Myocyte (in vitro differentiated cells): ENCODE results near the gene IRX4. TPM values are rescaled to one million over a fixed set of nuclear protein-coding genes. Genes with fewer than 3 reads are reported as not detected.

Experiments
- DNase-seq: peaks from one replicate; pipeline ENCODE4 v3.0.0-alpha.2; 2012; ENCODE audit warnings: low read depth
- polyA plus RNA-seq: library from polyadenylated mRNA; unstranded; fragments of >200 nt; gene quantifications from one replicate; pipeline ENCODE4 v1.2.1, GENCODE V29; 2012; ENCODE audit warnings: missing spikeins
- total RNA-seq: library from RNA; depleted of rRNA; stranded (reverse); fragments of >200 nt; gene quantifications from 2 replicates; pipeline ENCODE4 v1.2.3, GENCODE V29; 2014

Gene IRX4
- not detected in 2 replicates for total RNA-seq
- polyA plus RNA-seq, result not detected

- DNase-seq, result no peak
Measured at GRCh38 chr5:1882337-1883119, at the start of gene IRX4. IRX4 (minus strand) TSS chr5:1882925; CDS start chr5:1882647, 278 bp downstream.

- DNase-seq, result no peak
Measured at GRCh38 chr5:1931604-1932231, 49.0 kb upstream of the IRX4 start.

GRCh38 chr5:1930880-1931603, 48.3 kb upstream of the IRX4 start:
- DNase-seq, result no peak

- no peak for DNase-seq
Measured at GRCh38 chr5:1930501-1930879, 47.8 kb upstream of the IRX4 start.

GRCh38 chr5:1929108-1929991, 46.6 kb upstream of the IRX4 start:
- DNase-seq, result no peak

- DNase-seq, result no peak
Measured at GRCh38 chr5:1926471-1927341, 44.0 kb upstream of the IRX4 start.

GRCh38 chr5:1926071-1926440, 43.3 kb upstream of the IRX4 start:
- no peak for DNase-seq

- no peak for DNase-seq
Measured at GRCh38 chr5:1925111-1926070, 42.7 kb upstream of the IRX4 start.

GRCh38 chr5:1923766-1924165, 41.0 kb upstream of the IRX4 start:
- no peak for DNase-seq

- DNase-seq, result no peak
Measured at GRCh38 chr5:1923341-1923740, 40.6 kb upstream of the IRX4 start.

GRCh38 chr5:1921711-1922110, 39.0 kb upstream of the IRX4 start:
- no peak for DNase-seq

- DNase-seq, result no peak
Measured at GRCh38 chr5:1919750-1920149, 37.0 kb upstream of the IRX4 start.

- DNase-seq, result no peak
Measured at GRCh38 chr5:1919209-1919566, 36.5 kb upstream of the IRX4 start.

- no peak for DNase-seq
Measured at GRCh38 chr5:1918488-1919208, 35.9 kb upstream of the IRX4 start.

- no peak for DNase-seq
Measured at GRCh38 chr5:1917830-1918487, 35.2 kb upstream of the IRX4 start.

- DNase-seq, result no peak
Measured at GRCh38 chr5:1916041-1917001, 33.6 kb upstream of the IRX4 start.

- no peak for DNase-seq
Measured at GRCh38 chr5:1915316-1915715, 32.6 kb upstream of the IRX4 start.
